IMR-90 (cell line): ENCODE data around the gene BTBD18. TPM values are rescaled to one million over a fixed set of nuclear protein-coding genes. Genes with fewer than 3 reads are reported as not detected.

Source experiments
- ATAC-seq: fragments of 200-7000 bp; cut with Tn5 transposase; 2 replicates; pipeline ENCODE4 v1.9.1; 2020; ENCODE audit warnings: low read depth, mild to moderate bottlenecking, moderate library complexity
- BruUV-seq: library from RNA; stranded (reverse); fragments of 400-500 nt; replicated peaks from 2 replicates; lab custom pipeline; 2021; lab: Mats Ljungman, UMichigan
- CTCF ChIA-PET: fragments of 300-600 bp; formaldehyde crosslinking; extraction: SDS; loops from one replicate; lab custom pipeline; 2021; ENCODE audit warnings: antibody characterized with exemption; lab: Yijun Ruan, JAX
- POLR2A ChIA-PET: fragments of 300-600 bp; sonication (Branson Sonifier 250); formaldehyde crosslinking; loops from one replicate; lab custom pipeline; 2022; ENCODE audit warnings: antibody characterized with exemption; ENCODE audit not compliant: unreplicated experiment; lab: Charles Lee
- DNase-seq: peaks from one replicate; pipeline ENCODE4 v3.0.0; 2013
- H2AFZ ChIP-seq: replicated peaks from 2 replicates; pipeline ENCODE3; 2013; ENCODE audit warnings: low read length, mild to moderate bottlenecking; ENCODE audit not compliant: poor library complexity
- H2AK5ac ChIP-seq: 2 replicates; pipeline ENCODE4 v1.6.1; 2013; ENCODE audit warnings: low read depth, low read length, inconsistent platforms
- H2AK9ac ChIP-seq: replicated peaks from 2 replicates; pipeline ENCODE3; 2013; ENCODE audit warnings: mild to moderate bottlenecking, low read depth, low read length, moderate library complexity; ENCODE audit not compliant: poor library complexity
- H2BK120ac ChIP-seq: 2 replicates; pipeline ENCODE4 v1.6.1; 2013; ENCODE audit warnings: low read depth, low read length, inconsistent platforms
- H2BK15ac ChIP-seq: 3 replicates; pipeline ENCODE4 v1.6.1; 2013; ENCODE audit warnings: low read depth, low read length, inconsistent platforms
- H2BK20ac ChIP-seq: 2 replicates; pipeline ENCODE4 v1.6.1; 2013; ENCODE audit warnings: low read depth, mild to moderate bottlenecking, inconsistent platforms, low read length, moderate library complexity
- H2BK5ac ChIP-seq: 2 replicates; pipeline ENCODE4 v1.6.1; 2013; ENCODE audit warnings: mild to moderate bottlenecking, low read depth, low read length, inconsistent platforms; ENCODE audit not compliant: poor library complexity, severe bottlenecking
- H3K14ac ChIP-seq: replicated peaks from 2 replicates; pipeline ENCODE4 v1.6.1; 2013; ENCODE audit warnings: low read depth, low read length, inconsistent platforms
- H3K18ac ChIP-seq: 2 replicates; pipeline ENCODE4 v1.6.1; 2013; ENCODE audit warnings: low read depth, low read length, control low read depth
- H3K23ac ChIP-seq: 2 replicates; pipeline ENCODE4 v1.6.1; 2013; ENCODE audit warnings: low read depth, low read length, inconsistent platforms
- H3K27ac ChIP-seq: 2 replicates; pipeline ENCODE4 v1.5.1; 2013; ENCODE audit warnings: mild to moderate bottlenecking, control low read depth, low read length; ENCODE audit not compliant: insufficient read depth
- H3K27me3 ChIP-seq: 2 replicates; pipeline ENCODE4 v1.6.1; 2013; ENCODE audit warnings: low read length; ENCODE audit not compliant: control insufficient read depth, insufficient read depth
- H3K36me3 ChIP-seq: 2 replicates; pipeline ENCODE4 v1.6.1; 2013; ENCODE audit warnings: low read length, mixed read lengths; ENCODE audit not compliant: control insufficient read depth, insufficient read depth
- H3K4ac ChIP-seq: 2 replicates; pipeline ENCODE4 v1.6.1; 2013; ENCODE audit warnings: low read depth, low read length, inconsistent platforms
- H3K4me1 ChIP-seq: 2 replicates; pipeline ENCODE4 v1.6.1; 2013; ENCODE audit warnings: low read length, mixed read lengths; ENCODE audit not compliant: control insufficient read depth, insufficient read depth
- H3K4me2 ChIP-seq: 2 replicates; pipeline ENCODE4 v1.6.1; 2013; ENCODE audit warnings: low read depth, mild to moderate bottlenecking, control low read depth, low read length, moderate library complexity
- H3K4me3 ChIP-seq: 2 replicates; pipeline ENCODE4 v1.5.1; 2013; ENCODE audit warnings: low read depth, mild to moderate bottlenecking, control low read depth, low read length, moderate library complexity; ENCODE audit not compliant: insufficient read depth
- H3K56ac ChIP-seq: 2 replicates; pipeline ENCODE4 v1.6.1; 2013; ENCODE audit warnings: low read length, inconsistent platforms; ENCODE audit not compliant: insufficient read depth; ENCODE audit errors: extremely low read depth
- H3K79me1 ChIP-seq, 2 experiments: 2 replicates each; pipeline ENCODE4 v1.6.1; 2013; ENCODE audit warnings: low read length in 2 of 2, inconsistent platforms in 1 of 2, low read depth in 1 of 2
- H3K9ac ChIP-seq: 2 replicates; pipeline ENCODE4 v1.6.1; 2013; ENCODE audit warnings: low read depth, low read length, control low read depth
- H3K9me1 ChIP-seq: 2 replicates; pipeline ENCODE4 v1.6.1; 2013; ENCODE audit warnings: low read length, inconsistent platforms; ENCODE audit not compliant: insufficient read depth
- H3K9me3 ChIP-seq: 2 replicates; pipeline ENCODE4 v1.6.1; 2013; ENCODE audit warnings: low read length; ENCODE audit not compliant: control insufficient read depth, insufficient read depth
- H4K20me1 ChIP-seq: 2 replicates; pipeline ENCODE4 v1.6.1; 2013; ENCODE audit warnings: low read length, inconsistent platforms; ENCODE audit not compliant: insufficient read depth
- H4K5ac ChIP-seq: 2 replicates; pipeline ENCODE4 v1.6.1; 2013; ENCODE audit warnings: mild to moderate bottlenecking, low read depth, low read length, control low read depth
- H4K8ac ChIP-seq, 2 experiments: 2 replicates each; pipeline ENCODE4 v1.6.1; 2013; ENCODE audit warnings: low read depth in 2 of 2, low read length in 2 of 2, control low read depth in 1 of 2, inconsistent platforms in 1 of 2
- H4K91ac ChIP-seq: 2 replicates; pipeline ENCODE4 v1.6.1; 2013; ENCODE audit warnings: low read depth, low read length, inconsistent platforms; ENCODE audit not compliant: insufficient read depth
- BHLHE40 ChIP-seq: fragments of 150-350 bp; IDR thresholded peaks from 2 replicates; pipeline ENCODE4 v1.6.1; 2016; ENCODE audit warnings: mild to moderate bottlenecking, low read depth, low read length
- CHD1 ChIP-seq: IDR thresholded peaks from 2 replicates; pipeline ENCODE4 v1.6.1; 2012; ENCODE audit warnings: low read depth, low read length, improper control_type of control experiment
- MAFK ChIP-seq: IDR thresholded peaks from 2 replicates; pipeline ENCODE4 v1.6.1; 2012; ENCODE audit warnings: low read depth, low read length, improper control_type of control experiment
- MXI1 ChIP-seq: IDR thresholded peaks from 2 replicates; pipeline ENCODE4 v1.6.1; 2012; ENCODE audit warnings: low read depth, mild to moderate bottlenecking, low read length, moderate library complexity, borderline replicate concordance
- NFE2L2 ChIP-seq: fragments of 150-350 bp; IDR thresholded peaks from 2 replicates; pipeline ENCODE4 v1.6.1; 2016; ENCODE audit warnings: low read depth, mild to moderate bottlenecking, low read length
- RAD21 ChIP-seq: IDR thresholded peaks from 2 replicates; pipeline ENCODE4 v1.6.1; 2012; ENCODE audit warnings: low read length, improper control_type of control experiment
- RCOR1 ChIP-seq: IDR thresholded peaks from 2 replicates; pipeline ENCODE4 v1.6.1; 2012; ENCODE audit warnings: mild to moderate bottlenecking, low read length, improper control_type of control experiment; ENCODE audit not compliant: insufficient replicate concordance
- RFX5 ChIP-seq: IDR thresholded peaks from 2 replicates; pipeline ENCODE4 v1.8.0; 2012; ENCODE audit warnings: low read depth, mild to moderate bottlenecking, low read length, moderate library complexity
- SMC3 ChIP-seq: fragments of 150-350 bp; IDR thresholded peaks from 2 replicates; pipeline ENCODE4 v1.6.1; 2016; ENCODE audit warnings: low read depth, mild to moderate bottlenecking, antibody characterized with exemption, low read length, moderate library complexity
- WGBS, 2 experiments: methylation state at CpG; one replicate each; pipeline versions ENCODE4 v1.1.5 to v1.1.7; 2013; ENCODE audit warnings: missing lambda C conversion rate in 2 of 2; ENCODE audit not compliant: insufficient read length in 1 of 2; ENCODE audit errors: extremely low coverage in 2 of 2; 5-methylcytosine and 5-hydroxymethylcytosine counted together
- dilution Hi-C: fragments of 300-500 bp; cut with HindIII; formaldehyde crosslinking; loops from one replicate; pipeline ENCODE4 v1.14.3; 2018; ENCODE audit warnings: low sequenced_read_pairs; ENCODE audit not compliant: unreplicated experiment
- in situ Hi-C: fragments of 300-500 bp; cut with MboI; formaldehyde crosslinking; loops from 3 replicates; pipeline ENCODE4 v1.14.3; 2019; ENCODE audit warnings: low sequenced_read_pairs, inconsistent platforms, mixed read lengths
- intact Hi-C: fragments of 100-400 bp; cut with micrococcal nuclease; formaldehyde crosslinking; loops from 2 replicates; pipeline ENCODE4 v1.10.0; 2022
- polyA plus RNA-seq, 3 experiments: library from polyadenylated mRNA; depleted of rRNA; stranded (reverse); fragments of >200 nt; gene quantifications; 2 replicates each; pipeline ENCODE4 v1.2.3, GENCODE V29; 2012; ENCODE audit warnings: low replicate concordance in 1 of 3
- total RNA-seq: library from RNA; depleted of rRNA; stranded (reverse); fragments of >200 nt; gene quantifications from 2 replicates; pipeline ENCODE4 v1.2.3, GENCODE V29; 2012
- TF ChIP-seq, protein P1 (sequence below): fragments of 150-350 bp; IDR thresholded peaks from 2 replicates; pipeline ENCODE4 v1.6.1; 2016; ENCODE audit warnings: low read depth, mild to moderate bottlenecking, low read length, moderate library complexity, borderline replicate concordance

BTBD18 gene
- total and polyA plus RNA-seq, 2 of the 4 experiments (the other 2 are of a cell fraction), result not detected

GRCh38 chr11:57764566-57764965, 12.9 kb upstream of the BTBD18 start:
- Histone ChIP-seq H2BK5ac (peak overlapping the region; percentile 39), H3K27ac (peak overlapping the region; percentile 42; the same call in 1 of the 2 replicates), H3K9ac (peak overlapping the region; percentile 100), H3K14ac (peak overlapping the region; percentile 16; the same call in 1 of the 2 replicates), H2AK9ac (no peak overlapping the region), H3K4ac (0 out of 2 replicates have a peak overlapping the region, but pooled peaks have one; percentile 34), H2BK20ac (no peak overlapping the region), H3K9me3 (no peaks in the 10 kb centered on the region), H4K20me1 (peaks cover 61% of the 10 kb centered on the region), H3K56ac (no peak overlapping the region), H2BK15ac (no peak overlapping the region), H4K8ac (no peak overlapping the region), H3K36me3 (peaks cover 6% of the 10 kb centered on the region), H2AK5ac (no peak overlapping the region), H3K27me3 (no peaks in the 10 kb centered on the region), H3K4me2 (peak overlapping the region; percentile 99), H3K4me3 (peak overlapping the region; percentile 99), H2AFZ (no peak overlapping the region), H4K5ac (peak overlapping the region; percentile 61), H3K4me1 (peaks cover 8% of the 10 kb centered on the region), H3K79me1 (peaks cover 0 to 35% of the 10 kb centered on the region in 2 experiments; a peak in 2 of 4 replicates), H3K9me1 (0 out of 2 replicates have a peak, but pooled peaks cover 6% of the 10 kb centered on the region), H3K18ac (peak overlapping the region; percentile 42; the same call in 1 of the 2 replicates), H4K91ac (no peak overlapping the region), H2BK120ac (no peak overlapping the region), H3K23ac (no peak overlapping the region)
- no CpG with 5 or more reads among the region's 2 CpGs for WGBS, 2 experiments
- TF ChIP-seq MAFK, result no peak
- no peak for TF ChIP-seq RAD21
- no peak for TF ChIP-seq CHD1
- no peak for TF ChIP-seq NFE2L2
- no peak for TF ChIP-seq BHLHE40
- no peak for TF ChIP-seq SMC3
- no peak for TF ChIP-seq MXI1
- TF ChIP-seq, protein P1, sequence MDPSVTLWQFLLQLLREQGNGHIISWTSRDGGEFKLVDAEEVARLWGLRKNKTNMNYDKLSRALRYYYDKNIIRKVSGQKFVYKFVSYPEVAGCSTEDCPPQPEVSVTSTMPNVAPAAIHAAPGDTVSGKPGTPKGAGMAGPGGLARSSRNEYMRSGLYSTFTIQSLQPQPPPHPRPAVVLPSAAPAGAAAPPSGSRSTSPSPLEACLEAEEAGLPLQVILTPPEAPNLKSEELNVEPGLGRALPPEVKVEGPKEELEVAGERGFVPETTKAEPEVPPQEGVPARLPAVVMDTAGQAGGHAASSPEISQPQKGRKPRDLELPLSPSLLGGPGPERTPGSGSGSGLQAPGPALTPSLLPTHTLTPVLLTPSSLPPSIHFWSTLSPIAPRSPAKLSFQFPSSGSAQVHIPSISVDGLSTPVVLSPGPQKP, result no peak
- TF ChIP-seq RFX5, result no peak
- TF ChIP-seq RCOR1, result no peak
- in situ Hi-C loops, result no loop called here
- BruUV-seq, result no TSS peak
- intact Hi-C loops, result loop anchor here (5.0 kb wide), 3 partner anchors 293 to 748 kb away; no protein-coding TSS in a partner anchor
- dilution Hi-C loops, result no loop called here
- CTCF ChIA-PET, result interaction anchor here (1.5 to 2.0 kb wide), 2 partner anchors 14 to 36 kb away, joined by 5 to 8 read pairs; no protein-coding TSS in a partner anchor
- DNase-seq (no peak), ATAC-seq (no peak)
- POLR2A ChIA-PET, result interaction anchor here (0.6 to 1.4 kb wide), 6 partner anchors 14 to 552 kb away, joined by 3 to 7 read pairs (median 6); no protein-coding TSS in a partner anchor
